AG09319 (cell line): ENCODE measurements around the gene USP44.

ENCODE experiments used
- DNase-seq: peaks from one replicate; pipeline ENCODE4 v3.0.0-alpha.2; 2010; ENCODE audit warnings: low read depth; ENCODE audit errors: extremely low read depth
- TF ChIP-seq, protein P1 (sequence below): IDR thresholded peaks from 2 replicates; pipeline ENCODE4 v1.5.1; 2011; ENCODE audit warnings: low read depth, mild to moderate bottlenecking, inconsistent platforms, low read length, moderate library complexity

USP44 gene

DNA sequence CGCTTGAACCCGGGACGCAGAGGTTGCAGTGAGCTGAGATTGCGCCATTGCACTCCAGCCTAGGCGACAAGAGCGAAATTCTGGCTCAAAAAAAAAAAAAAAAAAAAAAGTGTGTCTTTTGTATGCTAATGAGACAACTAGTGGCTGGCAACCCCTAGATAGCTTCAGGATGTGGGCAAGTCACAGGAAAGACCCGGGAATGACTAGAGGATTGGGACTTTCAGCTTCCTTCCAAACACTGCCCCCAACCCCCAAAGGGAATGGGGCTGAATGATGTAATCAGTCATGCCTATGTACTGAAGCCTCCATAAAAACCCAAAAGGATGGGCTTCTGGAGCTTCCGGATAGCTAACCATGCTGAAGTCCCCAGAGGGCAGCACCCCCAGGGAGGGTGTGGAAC is 28.6 kb downstream of the USP44 start:
- no peak for DNase-seq

DNA sequence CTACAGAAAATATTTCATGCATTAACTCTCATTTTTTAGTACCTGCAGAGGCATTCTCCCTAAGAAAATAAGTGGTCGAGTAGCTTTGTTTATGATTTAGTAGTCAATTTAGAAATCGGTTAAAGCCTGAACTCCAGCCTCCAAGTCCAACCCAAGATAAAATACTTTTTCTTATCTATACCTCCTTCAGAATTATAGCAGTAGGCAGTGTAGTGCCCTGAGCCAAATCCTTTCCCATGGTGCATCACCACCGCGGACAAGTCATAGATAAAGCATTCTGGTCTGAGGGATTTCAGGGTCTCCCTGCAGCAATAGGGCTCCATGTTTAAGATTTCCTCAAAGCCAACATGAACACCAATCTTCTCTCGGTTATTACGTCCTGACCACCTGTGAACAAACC is 30.5 kb downstream of the USP44 start:
- TF ChIP-seq, protein P1, sequence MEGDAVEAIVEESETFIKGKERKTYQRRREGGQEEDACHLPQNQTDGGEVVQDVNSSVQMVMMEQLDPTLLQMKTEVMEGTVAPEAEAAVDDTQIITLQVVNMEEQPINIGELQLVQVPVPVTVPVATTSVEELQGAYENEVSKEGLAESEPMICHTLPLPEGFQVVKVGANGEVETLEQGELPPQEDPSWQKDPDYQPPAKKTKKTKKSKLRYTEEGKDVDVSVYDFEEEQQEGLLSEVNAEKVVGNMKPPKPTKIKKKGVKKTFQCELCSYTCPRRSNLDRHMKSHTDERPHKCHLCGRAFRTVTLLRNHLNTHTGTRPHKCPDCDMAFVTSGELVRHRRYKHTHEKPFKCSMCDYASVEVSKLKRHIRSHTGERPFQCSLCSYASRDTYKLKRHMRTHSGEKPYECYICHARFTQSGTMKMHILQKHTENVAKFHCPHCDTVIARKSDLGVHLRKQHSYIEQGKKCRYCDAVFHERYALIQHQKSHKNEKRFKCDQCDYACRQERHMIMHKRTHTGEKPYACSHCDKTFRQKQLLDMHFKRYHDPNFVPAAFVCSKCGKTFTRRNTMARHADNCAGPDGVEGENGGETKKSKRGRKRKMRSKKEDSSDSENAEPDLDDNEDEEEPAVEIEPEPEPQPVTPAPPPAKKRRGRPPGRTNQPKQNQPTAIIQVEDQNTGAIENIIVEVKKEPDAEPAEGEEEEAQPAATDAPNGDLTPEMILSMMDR = no peak
- DNase-seq = no peak

More for the DNA sequence above, 28.6 kb downstream of the USP44 start:
- TF ChIP-seq, protein P1 = no peak

DNA sequence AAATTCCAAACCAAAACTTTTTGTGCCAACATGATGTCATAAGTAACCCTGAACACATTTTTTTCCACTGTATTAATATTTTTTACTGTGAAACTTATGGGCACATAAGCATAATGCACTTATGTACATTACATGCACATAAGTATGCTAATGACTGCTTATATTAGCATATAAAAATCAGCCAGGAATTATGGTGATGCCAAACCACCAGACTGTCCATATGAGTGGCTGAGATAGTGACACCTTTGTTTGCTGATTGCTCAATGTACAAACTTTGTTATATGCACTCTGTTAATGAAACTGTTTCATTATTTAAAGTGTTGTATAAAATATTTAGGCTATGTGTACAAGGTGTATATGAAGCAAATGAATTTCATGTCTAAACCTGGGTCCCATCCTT is 32.3 kb downstream of the USP44 start:
- no peak for DNase-seq
- TF ChIP-seq, protein P1 = no peak

DNA sequence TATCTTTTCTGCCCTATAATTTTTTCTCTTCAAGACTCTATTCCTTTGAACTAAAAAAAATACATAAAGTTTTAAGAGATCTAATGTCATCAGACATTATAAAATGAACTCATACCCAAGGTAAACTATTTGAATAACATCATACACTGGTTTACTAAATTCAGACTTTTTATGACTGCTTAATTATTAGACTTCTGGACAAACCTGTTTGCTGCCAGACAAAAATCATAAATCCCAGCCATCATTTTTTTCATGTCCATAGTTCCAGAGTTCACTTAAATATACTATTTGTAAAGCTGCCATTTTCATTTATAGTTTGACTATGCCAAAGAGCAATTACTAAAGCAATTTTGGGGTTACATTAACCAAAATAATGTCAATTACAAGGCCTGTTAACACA is 34.0 kb downstream of the USP44 start:
- TF ChIP-seq, protein P1 = no peak
- no peak for DNase-seq

DNA sequence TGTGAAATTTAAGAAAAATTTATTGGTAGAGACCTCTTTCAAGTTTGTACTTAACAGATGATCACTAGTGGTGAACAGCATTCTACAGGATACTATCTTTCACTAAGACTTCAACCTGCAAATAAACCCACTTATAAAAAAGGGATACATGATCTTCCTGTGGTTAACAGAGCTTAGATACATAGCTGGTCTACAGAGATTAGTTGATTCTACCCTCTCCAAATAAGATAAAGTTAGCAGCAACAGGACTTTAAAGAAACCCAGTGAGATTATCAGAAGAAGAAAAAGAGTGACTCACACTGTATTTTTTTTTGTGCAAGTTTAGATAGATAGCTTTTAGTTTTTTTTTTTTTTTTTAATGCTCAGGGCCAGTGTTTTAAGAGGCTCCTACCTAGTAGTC is 34.5 kb downstream of the USP44 start:
- DNase-seq = no peak
- TF ChIP-seq, protein P1 = no peak

DNA sequence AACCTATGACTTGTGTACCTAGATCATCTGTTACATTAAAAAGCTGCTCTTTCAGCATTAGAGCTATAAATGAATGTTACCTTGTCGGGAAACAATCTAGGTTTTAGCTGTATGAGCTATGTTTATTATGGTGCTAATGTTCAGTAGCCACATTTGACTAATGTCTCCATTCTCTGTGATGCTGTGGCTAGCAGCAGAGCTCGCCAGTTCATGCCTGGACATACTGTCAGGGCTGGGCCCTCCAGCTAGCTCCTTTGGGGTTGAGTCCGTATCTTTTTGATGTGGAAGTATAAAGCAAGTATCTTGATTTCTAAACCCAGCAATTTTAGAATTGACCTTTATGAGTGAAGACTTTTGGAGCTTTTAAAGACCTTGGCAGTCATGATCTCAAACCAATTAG is 36.1 kb downstream of the USP44 start:
- DNase-seq = no peak
- TF ChIP-seq, protein P1 = no peak

DNA sequence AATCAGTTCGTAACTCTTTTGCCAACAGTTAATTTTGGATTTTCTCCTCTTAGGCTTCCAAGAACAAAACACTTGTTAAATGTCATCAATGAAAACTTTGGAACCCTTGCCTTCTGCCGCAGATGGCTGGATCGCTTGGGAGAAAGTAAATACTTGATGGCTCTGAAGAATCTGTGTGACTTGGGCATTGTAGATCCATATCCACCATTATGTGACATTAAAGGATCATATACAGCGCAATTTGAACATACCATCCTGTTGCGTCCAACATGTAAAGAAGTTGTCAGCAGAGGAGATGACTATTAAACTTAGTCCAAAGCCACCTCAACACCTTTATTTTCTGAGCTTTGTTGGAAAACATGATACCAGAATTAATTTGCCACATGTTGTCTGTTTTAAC is 37.7 kb downstream of the USP44 start:
- TF ChIP-seq, protein P1 = no peak
- no peak for DNase-seq
